ENCODE data around the gene ETS1.

DNA sequence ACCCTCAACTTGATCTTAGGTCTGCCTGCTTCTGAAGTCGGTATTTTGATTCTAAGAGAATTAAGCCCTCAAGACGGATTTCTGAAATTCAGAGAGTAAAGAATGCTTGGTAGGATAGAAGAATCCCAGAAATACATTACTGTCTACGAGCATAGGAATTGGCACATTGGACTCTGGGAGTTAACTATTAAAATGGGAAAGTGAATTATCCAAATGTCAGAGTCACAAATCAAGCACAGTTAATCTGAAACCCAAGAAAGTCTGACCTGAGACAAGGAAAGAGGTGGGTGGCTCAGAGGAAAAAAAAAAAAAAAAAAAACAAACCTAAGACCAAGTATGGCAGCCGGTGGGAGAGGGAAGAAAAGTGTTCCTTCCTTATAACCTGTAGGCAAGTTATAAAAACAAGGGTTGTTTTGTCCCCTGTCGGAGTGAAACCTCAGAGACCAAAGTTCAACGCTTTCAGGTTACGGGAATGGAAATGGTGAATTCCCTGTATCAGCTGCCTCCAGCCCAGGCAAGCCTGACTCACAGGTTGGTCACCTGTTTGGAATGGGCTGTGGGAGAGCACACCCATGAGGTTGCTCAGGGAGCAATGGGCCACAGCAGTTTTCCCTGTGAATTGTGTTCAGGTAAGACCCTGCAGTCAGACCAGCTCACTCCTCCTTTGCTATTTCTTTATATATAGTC lies 139.0 kb downstream of the ETS1 start:
- no peak for TF ChIP-seq CTCF (IDR thresholded peaks at IDR 0.05; ENCODE audit: poor library complexity, severe bottlenecking)
- TF ChIP-seq SMC3 (conservative IDR thresholded peaks at IDR 0.05; ENCODE audit: poor library complexity), result no peak
- TF ChIP-seq EP300 (conservative IDR thresholded peaks at IDR 0.05; ENCODE audit: poor library complexity, severe bottlenecking), result no peak
- no peak for TF ChIP-seq POLR2AphosphoS5 (IDR thresholded peaks at IDR 0.05)
- TF ChIP-seq EZH2 (IDR thresholded peaks at IDR 0.05; ENCODE audit: borderline replicate concordance, insufficient read depth, low read length, poor library complexity, severe bottlenecking), result no peak
- TF ChIP-seq, protein P1, sequence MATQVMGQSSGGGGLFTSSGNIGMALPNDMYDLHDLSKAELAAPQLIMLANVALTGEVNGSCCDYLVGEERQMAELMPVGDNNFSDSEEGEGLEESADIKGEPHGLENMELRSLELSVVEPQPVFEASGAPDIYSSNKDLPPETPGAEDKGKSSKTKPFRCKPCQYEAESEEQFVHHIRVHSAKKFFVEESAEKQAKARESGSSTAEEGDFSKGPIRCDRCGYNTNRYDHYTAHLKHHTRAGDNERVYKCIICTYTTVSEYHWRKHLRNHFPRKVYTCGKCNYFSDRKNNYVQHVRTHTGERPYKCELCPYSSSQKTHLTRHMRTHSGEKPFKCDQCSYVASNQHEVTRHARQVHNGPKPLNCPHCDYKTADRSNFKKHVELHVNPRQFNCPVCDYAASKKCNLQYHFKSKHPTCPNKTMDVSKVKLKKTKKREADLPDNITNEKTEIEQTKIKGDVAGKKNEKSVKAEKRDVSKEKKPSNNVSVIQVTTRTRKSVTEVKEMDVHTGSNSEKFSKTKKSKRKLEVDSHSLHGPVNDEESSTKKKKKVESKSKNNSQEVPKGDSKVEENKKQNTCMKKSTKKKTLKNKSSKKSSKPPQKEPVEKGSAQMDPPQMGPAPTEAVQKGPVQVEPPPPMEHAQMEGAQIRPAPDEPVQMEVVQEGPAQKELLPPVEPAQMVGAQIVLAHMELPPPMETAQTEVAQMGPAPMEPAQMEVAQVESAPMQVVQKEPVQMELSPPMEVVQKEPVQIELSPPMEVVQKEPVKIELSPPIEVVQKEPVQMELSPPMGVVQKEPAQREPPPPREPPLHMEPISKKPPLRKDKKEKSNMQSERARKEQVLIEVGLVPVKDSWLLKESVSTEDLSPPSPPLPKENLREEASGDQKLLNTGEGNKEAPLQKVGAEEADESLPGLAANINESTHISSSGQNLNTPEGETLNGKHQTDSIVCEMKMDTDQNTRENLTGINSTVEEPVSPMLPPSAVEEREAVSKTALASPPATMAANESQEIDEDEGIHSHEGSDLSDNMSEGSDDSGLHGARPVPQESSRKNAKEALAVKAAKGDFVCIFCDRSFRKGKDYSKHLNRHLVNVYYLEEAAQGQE (IDR thresholded peaks at IDR 0.05; ENCODE audit: borderline replicate concordance), result no peak
- no peak for TF ChIP-seq RAD21 (conservative IDR thresholded peaks at IDR 0.05)
- no peak for TF ChIP-seq TAF1 (IDR thresholded peaks at IDR 0.05; ENCODE audit: low read depth)
